ENCODE results near the gene EPB41L5.

The EPB41L5 gene

DNA sequence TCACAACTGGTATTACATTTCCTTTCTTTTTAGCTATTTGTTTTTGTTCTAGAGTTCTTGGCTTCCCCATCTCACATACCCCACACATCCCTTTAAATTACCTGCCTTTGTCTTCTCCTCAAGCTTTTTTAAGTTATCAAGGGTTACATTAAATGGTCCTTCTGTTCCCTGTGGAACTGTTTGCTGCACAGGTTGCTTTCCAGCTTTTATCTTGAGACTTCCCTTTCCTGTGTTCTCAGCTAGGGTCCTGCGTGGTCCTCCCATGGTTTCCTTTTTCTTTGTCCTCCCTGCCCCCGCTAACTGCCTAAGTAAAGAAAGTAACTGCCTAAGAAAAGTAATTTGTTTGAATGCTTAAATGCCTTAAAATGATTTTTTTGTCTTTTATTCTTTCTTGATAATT is 66.8 kb downstream of the EPB41L5 start:
- no peak for TF ChIP-seq TAF1 (IDR thresholded peaks at IDR 0.05; ENCODE audit: borderline replicate concordance, insufficient read depth, low read length)

DNA sequence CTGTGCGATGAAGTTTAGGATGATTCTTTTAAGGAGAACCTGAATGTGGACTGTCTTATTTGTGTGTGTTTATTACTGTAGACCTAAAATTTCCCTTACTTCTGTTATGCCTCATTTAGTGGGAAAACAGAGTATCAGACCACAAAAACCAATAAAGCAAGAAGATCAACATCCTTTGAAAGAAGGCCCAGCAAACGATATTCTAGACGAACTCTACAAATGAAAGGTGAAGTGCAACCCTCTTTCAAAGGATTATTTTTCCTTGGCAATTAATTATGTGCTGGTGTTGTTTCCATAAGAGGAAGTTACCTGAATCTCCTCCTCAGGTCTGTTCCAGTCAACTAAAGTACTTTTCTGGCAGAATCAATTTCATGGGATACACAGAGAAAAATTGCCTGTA is 78.6 kb downstream of the EPB41L5 start:
- TF ChIP-seq, protein P1, sequence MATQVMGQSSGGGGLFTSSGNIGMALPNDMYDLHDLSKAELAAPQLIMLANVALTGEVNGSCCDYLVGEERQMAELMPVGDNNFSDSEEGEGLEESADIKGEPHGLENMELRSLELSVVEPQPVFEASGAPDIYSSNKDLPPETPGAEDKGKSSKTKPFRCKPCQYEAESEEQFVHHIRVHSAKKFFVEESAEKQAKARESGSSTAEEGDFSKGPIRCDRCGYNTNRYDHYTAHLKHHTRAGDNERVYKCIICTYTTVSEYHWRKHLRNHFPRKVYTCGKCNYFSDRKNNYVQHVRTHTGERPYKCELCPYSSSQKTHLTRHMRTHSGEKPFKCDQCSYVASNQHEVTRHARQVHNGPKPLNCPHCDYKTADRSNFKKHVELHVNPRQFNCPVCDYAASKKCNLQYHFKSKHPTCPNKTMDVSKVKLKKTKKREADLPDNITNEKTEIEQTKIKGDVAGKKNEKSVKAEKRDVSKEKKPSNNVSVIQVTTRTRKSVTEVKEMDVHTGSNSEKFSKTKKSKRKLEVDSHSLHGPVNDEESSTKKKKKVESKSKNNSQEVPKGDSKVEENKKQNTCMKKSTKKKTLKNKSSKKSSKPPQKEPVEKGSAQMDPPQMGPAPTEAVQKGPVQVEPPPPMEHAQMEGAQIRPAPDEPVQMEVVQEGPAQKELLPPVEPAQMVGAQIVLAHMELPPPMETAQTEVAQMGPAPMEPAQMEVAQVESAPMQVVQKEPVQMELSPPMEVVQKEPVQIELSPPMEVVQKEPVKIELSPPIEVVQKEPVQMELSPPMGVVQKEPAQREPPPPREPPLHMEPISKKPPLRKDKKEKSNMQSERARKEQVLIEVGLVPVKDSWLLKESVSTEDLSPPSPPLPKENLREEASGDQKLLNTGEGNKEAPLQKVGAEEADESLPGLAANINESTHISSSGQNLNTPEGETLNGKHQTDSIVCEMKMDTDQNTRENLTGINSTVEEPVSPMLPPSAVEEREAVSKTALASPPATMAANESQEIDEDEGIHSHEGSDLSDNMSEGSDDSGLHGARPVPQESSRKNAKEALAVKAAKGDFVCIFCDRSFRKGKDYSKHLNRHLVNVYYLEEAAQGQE (IDR thresholded peaks at IDR 0.05; ENCODE audit: insufficient read depth in 1 of 2, low read depth in 2 of 2, low read length in 2 of 2): no peak
- TF ChIP-seq TAF1 (IDR thresholded peaks at IDR 0.05; ENCODE audit: borderline replicate concordance, insufficient read depth, low read length) (no peak), FOXP2 (optimal IDR thresholded peaks at IDR 0.05; ENCODE audit: borderline replicate concordance, extremely low read depth, extremely low read length, insufficient read depth) (no peak), SIN3A (IDR thresholded peaks at IDR 0.05; ENCODE audit: borderline replicate concordance, insufficient read depth, low read length) (no peak), POLR2AphosphoS5 (IDR thresholded peaks at IDR 0.05; ENCODE audit: low read depth, low read length) (no peak)

DNA sequence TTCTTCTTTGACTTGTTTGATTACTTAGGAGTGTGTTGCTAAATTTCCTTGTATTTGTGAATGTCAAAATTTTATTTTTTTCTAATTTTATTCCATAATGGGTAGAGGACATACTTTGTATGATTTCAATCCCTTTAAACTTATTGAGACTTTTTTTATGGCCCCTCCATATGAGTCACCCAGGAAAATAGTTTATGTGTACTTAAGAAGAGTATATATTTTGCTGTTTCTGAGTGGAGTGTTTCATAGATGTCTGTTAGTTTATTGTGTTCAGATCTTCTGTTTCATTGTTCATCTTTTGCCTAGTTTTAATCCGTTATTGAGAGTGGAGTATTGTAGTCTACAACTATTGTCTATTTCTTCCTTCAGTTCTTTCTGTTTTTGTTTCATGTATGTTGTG is 81.9 kb downstream of the EPB41L5 start:
- TF ChIP-seq, protein P1 (IDR thresholded peaks at IDR 0.05; ENCODE audit: insufficient read depth in 1 of 2, low read depth in 2 of 2, low read length in 2 of 2): no peak

DNA sequence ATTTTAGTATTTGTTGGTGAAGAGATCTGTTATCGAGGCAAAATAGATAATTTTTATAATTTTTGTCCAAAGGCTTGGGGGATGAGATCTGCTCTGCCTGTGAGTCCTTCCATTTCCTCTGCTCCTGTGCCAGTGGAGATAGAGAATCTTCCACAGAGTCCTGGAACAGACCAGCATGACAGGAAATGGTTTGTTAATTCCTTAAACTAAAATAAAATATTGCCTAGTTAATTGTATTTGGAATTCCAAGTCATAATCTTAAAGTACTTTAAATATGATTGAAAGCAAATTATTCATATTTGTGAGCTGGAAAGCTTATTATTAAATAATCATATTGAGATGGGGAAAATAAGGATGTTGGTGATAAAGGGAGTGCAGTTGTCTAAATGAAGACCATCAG is 87.8 kb downstream of the EPB41L5 start:
- TF ChIP-seq TAF1 (IDR thresholded peaks at IDR 0.05; ENCODE audit: borderline replicate concordance, insufficient read depth, low read length): no peak
- no peak for TF ChIP-seq FOXP2 (optimal IDR thresholded peaks at IDR 0.05; ENCODE audit: borderline replicate concordance, extremely low read depth, extremely low read length, insufficient read depth)
- no peak for TF ChIP-seq SIN3A (IDR thresholded peaks at IDR 0.05; ENCODE audit: borderline replicate concordance, insufficient read depth, low read length)
- TF ChIP-seq, protein P1 (IDR thresholded peaks at IDR 0.05; ENCODE audit: insufficient read depth in 1 of 2, low read depth in 2 of 2, low read length in 2 of 2): no peak
- no peak for TF ChIP-seq POLR2AphosphoS5 (IDR thresholded peaks at IDR 0.05; ENCODE audit: low read depth, low read length)

DNA sequence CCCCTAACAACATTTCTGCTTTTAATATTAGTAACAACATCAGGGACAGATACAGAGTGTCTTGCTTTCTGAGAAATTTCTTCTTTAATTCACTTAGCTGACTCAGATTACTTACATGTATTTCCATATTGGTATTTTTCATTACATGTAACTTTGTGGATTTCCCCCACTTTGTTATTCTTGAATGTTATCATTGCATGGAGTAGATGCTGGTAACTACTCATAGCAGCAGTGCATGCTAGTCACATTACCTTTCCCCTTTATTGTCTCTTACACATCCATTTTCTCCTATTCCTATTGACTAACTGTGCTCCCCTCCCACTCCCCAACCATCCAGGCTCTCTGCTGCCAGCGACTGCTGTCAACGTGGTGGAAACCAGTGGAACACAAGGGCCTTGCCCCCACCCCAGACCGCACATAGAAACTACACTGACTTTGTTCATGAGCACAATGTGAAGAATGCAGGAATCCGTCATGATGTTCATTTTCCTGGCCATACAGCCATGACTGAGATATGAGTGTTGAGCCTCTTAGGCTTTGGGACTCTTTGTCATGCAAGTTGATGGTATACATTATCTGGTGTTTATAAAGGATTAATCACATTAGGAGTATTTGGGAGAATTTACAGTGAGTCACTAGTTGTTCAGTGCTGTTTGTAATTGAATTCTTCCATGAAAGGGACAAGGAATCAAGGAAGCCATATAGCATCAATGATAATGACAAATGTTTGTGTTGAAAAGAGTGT is 91.0 kb downstream of the EPB41L5 start:
- TF ChIP-seq, protein P1 (IDR thresholded peaks at IDR 0.05; ENCODE audit: insufficient read depth in 1 of 2, low read depth in 2 of 2, low read length in 2 of 2): no peak
- TF ChIP-seq TAF1 (IDR thresholded peaks at IDR 0.05; ENCODE audit: borderline replicate concordance, insufficient read depth, low read length) (no peak), SIN3A (IDR thresholded peaks at IDR 0.05; ENCODE audit: borderline replicate concordance, insufficient read depth, low read length) (no peak), POLR2AphosphoS5 (IDR thresholded peaks at IDR 0.05; ENCODE audit: low read depth, low read length) (no peak), FOXP2 (optimal IDR thresholded peaks at IDR 0.05; ENCODE audit: borderline replicate concordance, extremely low read depth, extremely low read length, insufficient read depth) (no peak)
